Tibial nerve (tissue), 4 donors: ENCODE results near the gene IFNA7. TPM values are rescaled to one million over a fixed set of nuclear protein-coding genes. Genes with fewer than 3 reads are reported as not detected.
A peak's percentile ranks its signal among the peaks of the same experiment; 100 is the strongest.

Source experiments
- DNase-seq, 2 donors: peaks; one replicate each; pipeline ENCODE4 v3.0.0-alpha.2; 2019; ENCODE audit warnings: low spot score in 2 of 2
- H3K27ac ChIP-seq, 4 donors: fragments of 200-600 bp; sonication (generic) in 3 of 4; one replicate each; pipeline ENCODE4 v1.5.1; 2017 to 2019; ENCODE audit warnings: mild to moderate bottlenecking in 1 of 4
- H3K27me3 ChIP-seq, 2 donors: fragments of 200-600 bp; sonication (generic) in 1 of 2; one replicate each; pipeline versions ENCODE4 v1.5.1 to v1.6.0; 2017 to 2019
- H3K36me3 ChIP-seq, 3 donors: fragments of 200-600 bp; sonication (generic); one replicate each; pipeline ENCODE4 v1.5.1; 2018 to 2019
- H3K4me1 ChIP-seq, 4 donors: fragments of 200-600 bp; sonication (generic) in 3 of 4; one replicate each; pipeline ENCODE4 v1.5.1; 2017 to 2019
- H3K4me3 ChIP-seq, 4 donors: fragments of 200-600 bp; sonication (generic) in 3 of 4; one replicate each; pipeline ENCODE4 v1.5.1; 2017 to 2019; ENCODE audit warnings: mild to moderate bottlenecking in 1 of 4, moderate library complexity in 1 of 4
- H3K9me3 ChIP-seq, 4 donors: fragments of 200-600 bp; sonication (generic) in 3 of 4; one replicate each; pipeline ENCODE4 v1.5.1; 2017 to 2019
- CTCF ChIP-seq, 5 experiments: fragments of 200-600 bp in 3 of 5; fragments of 450-650 bp in 2 of 5; sonication (generic) in 3 of 5; IDR thresholded peaks; one replicate each; pipeline ENCODE4 v1.5.1; 2016 to 2019; ENCODE audit warnings: antibody characterized with exemption in 5 of 5, mild to moderate bottlenecking in 3 of 5, moderate library complexity in 2 of 5
- EP300 ChIP-seq, 2 donors: sonication (generic); formaldehyde crosslinking; IDR thresholded peaks; one replicate each; pipeline ENCODE4 v1.6.1; 2017; ENCODE audit warnings: antibody characterized with exemption in 2 of 2, mild to moderate bottlenecking in 1 of 2
- POLR2A ChIP-seq, 2 donors: fragments of 450-650 bp; IDR thresholded peaks; one replicate each; pipeline ENCODE4 v1.6.1; 2017; ENCODE audit warnings: antibody characterized with exemption in 2 of 2, mild to moderate bottlenecking in 2 of 2, moderate library complexity in 2 of 2
- WGBS, 2 donors: methylation state at CpG; one replicate each; pipeline ENCODE4 v1.1.5; 2018; 5-methylcytosine and 5-hydroxymethylcytosine counted together
- small RNA-seq: library from RNA; depleted of rRNA; stranded (forward); fragments of <200 nt; gene quantifications from one replicate; pipeline ENCODE3, GENCODE V24; 2016
- total RNA-seq, 4 donors: library from RNA; depleted of rRNA; stranded (reverse); fragments of >200 nt; gene quantifications; one replicate each; pipeline ENCODE4 v1.1.0, GENCODE V29; 2016

IFNA7 gene
- total RNA-seq, 4 donors from 2014 or later: not detected

DNA sequence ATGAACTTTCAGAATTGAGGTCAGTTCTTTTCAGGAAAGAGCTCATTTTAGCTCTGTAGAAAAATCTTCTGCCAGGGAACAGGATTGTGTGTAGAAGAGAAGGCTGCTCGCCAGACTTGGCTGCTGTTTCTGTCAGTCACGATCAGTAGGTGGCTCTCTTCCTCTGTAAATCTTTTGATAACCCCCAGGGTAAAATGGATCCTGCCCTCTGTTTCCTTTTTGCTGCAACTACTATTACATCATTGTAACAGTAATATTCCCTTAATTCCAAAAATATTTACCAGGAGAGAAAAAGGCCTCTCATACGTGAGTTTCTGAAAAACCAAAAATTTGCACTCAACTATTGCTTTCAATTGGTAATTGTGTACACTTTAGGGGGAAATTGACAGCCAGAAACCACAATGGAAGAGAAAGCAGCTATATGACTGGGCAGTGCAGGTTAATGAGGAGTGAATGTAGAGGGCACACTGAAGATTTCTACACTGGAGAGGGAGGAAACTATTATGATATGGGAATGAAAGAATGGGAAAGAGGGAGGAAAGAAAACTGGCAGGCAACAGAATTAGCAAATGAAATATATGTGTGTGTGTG is 47.9 kb downstream of the IFNA7 start:
- Histone ChIP-seq H3K4me3 (no peak overlapping the region), H3K9me3 (peaks cover 0 to 3% (median 0%) of the 10 kb centered on the region in 4 donors), H3K27ac (no peak overlapping the region), H3K4me1 (peaks cover 0 to 6% (median 2%) of the 10 kb centered on the region in 4 donors), H3K36me3 (no peaks in the 10 kb centered on the region), H3K27me3 (no peaks in the 10 kb centered on the region)
- peak in 1 of 2 donors; percentile 22 for DNase-seq
- 3 to 5% methylated on average over 3 of the region's 3 CpGs for WGBS, 2 donors
- TF ChIP-seq EP300 (IDR thresholded peaks at IDR 0.05): no peak
- TF ChIP-seq POLR2A (IDR thresholded peaks at IDR 0.05): no peak
- no peak for TF ChIP-seq CTCF (IDR thresholded peaks at IDR 0.05)

GRCh38 chr9:21153336-21154017 is 48.5 kb downstream of the IFNA7 start:
- no peak overlapping the region for H3K27ac ChIP-seq
- no peaks in the 10 kb centered on the region for H3K27me3 ChIP-seq
- no peaks in the 10 kb centered on the region for H3K36me3 ChIP-seq
- no peak for DNase-seq
- peaks cover 0 to 6% (median 2%) of the 10 kb centered on the region in 4 donors for H3K4me1 ChIP-seq
- peaks cover 0 to 6% (median 0%) of the 10 kb centered on the region in 4 donors for H3K9me3 ChIP-seq
- no peak overlapping the region for H3K4me3 ChIP-seq
- 27 to 34% methylated on average over 3 of the region's 3 CpGs for whole genome bisulfite sequencing, 2 donors
- TF ChIP-seq EP300 (IDR thresholded peaks at IDR 0.05): peak in 1 of 2 donors; percentile 30
- no peak for TF ChIP-seq CTCF (IDR thresholded peaks at IDR 0.05)

Small RNA genes within 50 kb of the gene (small RNA-seq; reads per million reads assigned to genes)
- not detected for gene RF00019

Other genes starting within 250 kb of the IFNA7 start
- gene HACD4, start 170.6 kb downstream of the IFNA7 start, total RNA-seq: 1 to 10 TPM; 3.3 to 4.4 (median 3.9) TPM
- gene IFNB1, start 124.3 kb downstream of the IFNA7 start, total RNA-seq: not detected
- gene IFNW1, start 60.4 kb downstream of the IFNA7 start, total RNA-seq: not detected
- not detected for gene IFNA21, start 35.5 kb downstream of the IFNA7 start, total RNA-seq
- gene IFNA4, start 14.6 kb downstream of the IFNA7 start, total RNA-seq: not detected
- gene IFNA10, start 4.9 kb upstream of the IFNA7 start, total RNA-seq: not detected
- not detected for gene IFNA16, start 15.1 kb upstream of the IFNA7 start, total RNA-seq
- not detected for gene IFNA17, start 26.0 kb upstream of the IFNA7 start, total RNA-seq
- not detected for gene IFNA14, start 37.8 kb upstream of the IFNA7 start, total RNA-seq
- gene IFNA5, start 103.1 kb upstream of the IFNA7 start, total RNA-seq: under 1 TPM in 1 of 4 donors, not detected in 3; 0.90 TPM
- gene KLHL9, start 133.2 kb upstream of the IFNA7 start, total RNA-seq: 10 to 100 TPM; 19.8 to 30.2 (median 25.7) TPM
- gene IFNA6, start 148.7 kb upstream of the IFNA7 start, total RNA-seq: not detected
- not detected for gene IFNA13, start 165.9 kb upstream of the IFNA7 start, total RNA-seq
- gene IFNA2, start 183.2 kb upstream of the IFNA7 start, total RNA-seq: not detected
- gene IFNA8, start 206.9 kb upstream of the IFNA7 start, total RNA-seq: not detected
- gene IFNA1, start 238.2 kb upstream of the IFNA7 start, total RNA-seq: not detected